ENCODE measurements around the gene CCDC149.

CCDC149 gene

GRCh38 chr4:24775032-24775605 is 137.7 kb downstream of the CCDC149 start:
- Histone ChIP-seq H3K4me1 (ENCODE audit: insufficient read depth, low read length, severe bottlenecking) (no peaks in the 10 kb centered on the region), H3K9me2 (ENCODE audit: low read depth, low read length) (no peaks in the 10 kb centered on the region), H3K4me3 (ENCODE audit: low read depth, low read length, poor library complexity, severe bottlenecking) (no peak overlapping the region), H3K27me3 (ENCODE audit: insufficient read depth, low read length) (no peaks in the 10 kb centered on the region), H2AFZ (ENCODE audit: low read length) (no peak overlapping the region), H4K20me1 (ENCODE audit: insufficient read depth, low read length) (no peaks in the 10 kb centered on the region), H3K9me3 (ENCODE audit: low read length) (no peaks in the 10 kb centered on the region), H3K27ac (ENCODE audit: low read depth, low read length, poor library complexity, severe bottlenecking) (no peak overlapping the region), H3K36me3 (ENCODE audit: insufficient read depth, low read length) (no peaks in the 10 kb centered on the region), H3K9ac (ENCODE audit: low read length) (no peak overlapping the region), H3K79me2 (ENCODE audit: insufficient read depth, low read length) (no peaks in the 10 kb centered on the region), H3F3A (ENCODE audit: insufficient read depth, low read length) (no peaks in the 10 kb centered on the region), H3K4me2 (ENCODE audit: low read length) (no peak overlapping the region)
- no peak for TF ChIP-seq EZH2 (IDR thresholded peaks at IDR 0.05; ENCODE audit: borderline replicate concordance, low read length)
- TF ChIP-seq CTCF (IDR thresholded peaks at IDR 0.05; ENCODE audit: low read length), result no peak

GRCh38 chr4:24774452-24774851 is 138.4 kb downstream of the CCDC149 start:
- Histone ChIP-seq H2AFZ (ENCODE audit: low read length) (no peak overlapping the region), H3K9me3 (ENCODE audit: low read length) (no peaks in the 10 kb centered on the region), H3K4me1 (ENCODE audit: insufficient read depth, low read length, severe bottlenecking) (no peaks in the 10 kb centered on the region), H3K79me2 (ENCODE audit: insufficient read depth, low read length) (no peaks in the 10 kb centered on the region), H3K4me2 (ENCODE audit: low read length) (no peak overlapping the region), H3K9ac (ENCODE audit: low read length) (no peak overlapping the region), H4K20me1 (ENCODE audit: insufficient read depth, low read length) (no peaks in the 10 kb centered on the region), H3K36me3 (ENCODE audit: insufficient read depth, low read length) (no peaks in the 10 kb centered on the region), H3F3A (ENCODE audit: insufficient read depth, low read length) (no peaks in the 10 kb centered on the region), H3K27ac (ENCODE audit: low read depth, low read length, poor library complexity, severe bottlenecking) (no peak overlapping the region), H3K9me2 (ENCODE audit: low read depth, low read length) (no peaks in the 10 kb centered on the region), H3K27me3 (ENCODE audit: insufficient read depth, low read length) (no peaks in the 10 kb centered on the region), H3K4me3 (ENCODE audit: low read depth, low read length, poor library complexity, severe bottlenecking) (no peak overlapping the region)
- no peak for TF ChIP-seq CTCF (IDR thresholded peaks at IDR 0.05; ENCODE audit: low read length)
- TF ChIP-seq EZH2 (IDR thresholded peaks at IDR 0.05; ENCODE audit: borderline replicate concordance, low read length), result no peak

- TF ChIP-seq EZH2 (IDR thresholded peaks at IDR 0.05; ENCODE audit: borderline replicate concordance, low read length) (no peak), CTCF (IDR thresholded peaks at IDR 0.05; ENCODE audit: low read length) (no peak)
- no peaks in the 10 kb centered on the region for H3K79me2 ChIP-seq (ENCODE audit: insufficient read depth, low read length)
- no peak overlapping the region for H2AFZ ChIP-seq (ENCODE audit: low read length)
- no peaks in the 10 kb centered on the region for H3K4me1 ChIP-seq (ENCODE audit: insufficient read depth, low read length, severe bottlenecking)
- no peaks in the 10 kb centered on the region for H3K27me3 ChIP-seq (ENCODE audit: insufficient read depth, low read length)
- H3K4me2 ChIP-seq (ENCODE audit: low read length), result no peak overlapping the region
- H3K4me3 ChIP-seq (ENCODE audit: low read depth, low read length, poor library complexity, severe bottlenecking), result no peak overlapping the region
- no peaks in the 10 kb centered on the region for H4K20me1 ChIP-seq (ENCODE audit: insufficient read depth, low read length)
- no peaks in the 10 kb centered on the region for H3K9me3 ChIP-seq (ENCODE audit: low read length)
- H3K27ac ChIP-seq (ENCODE audit: low read depth, low read length, poor library complexity, severe bottlenecking), result no peak overlapping the region
- H3K9me2 ChIP-seq (ENCODE audit: low read depth, low read length), result no peaks in the 10 kb centered on the region
- H3K9ac ChIP-seq (ENCODE audit: low read length), result no peak overlapping the region
- H3F3A ChIP-seq (ENCODE audit: insufficient read depth, low read length), result no peaks in the 10 kb centered on the region
- no peaks in the 10 kb centered on the region for H3K36me3 ChIP-seq (ENCODE audit: insufficient read depth, low read length)
These were observed 139.9 kb downstream of the CCDC149 start for GRCh38 chr4:24772952-24773351.
